Right atrium auricular region (tissue), 2 donors: ENCODE measurements around the gene NT5C3A. TPM values are rescaled to one million over a fixed set of nuclear protein-coding genes. Genes with fewer than 3 reads are reported as not detected.
A peak's percentile ranks its signal among the peaks of the same experiment; 100 is the strongest.

Source experiments
- DNase-seq: peaks from one replicate; pipeline ENCODE4 v3.0.0-alpha.2; 2019; ENCODE audit warnings: low spot score
- H3K27ac ChIP-seq, 2 donors: fragments of 200-600 bp; sonication (generic); 1 replicate in 1 of 2; 2 replicates in 1 of 2; pipeline ENCODE4 v1.5.1; 2016 to 2019
- H3K27me3 ChIP-seq, 2 donors: fragments of 200-600 bp; sonication (generic); one replicate each; pipeline versions ENCODE4 v1.5.1 to v1.6.0; 2017 to 2019
- H3K36me3 ChIP-seq: fragments of 200-600 bp; sonication (generic); one replicate; pipeline ENCODE4 v1.5.1; 2016
- H3K4me1 ChIP-seq, 2 donors: fragments of 200-600 bp; sonication (generic); one replicate each; pipeline versions ENCODE4 v1.5.1 to v1.6.0; 2017 to 2019
- H3K4me3 ChIP-seq, 2 donors: fragments of 200-600 bp; sonication (generic); 1 replicate in 1 of 2; 2 replicates in 1 of 2; pipeline ENCODE4 v1.5.1; 2017 to 2019; ENCODE audit warnings: mild to moderate bottlenecking in 1 of 2, moderate library complexity in 1 of 2
- H3K9me3 ChIP-seq, 2 donors: fragments of 200-600 bp; sonication (generic); one replicate each; pipeline ENCODE4 v1.5.1; 2019
- total RNA-seq, 2 donors: library from RNA; depleted of rRNA; stranded (reverse); fragments of >200 nt; gene quantifications; one replicate each; pipeline ENCODE4 v1.1.0, GENCODE V29; 2016
- TF ChIP-seq, protein P1 (sequence below), 2 donors: fragments of 200-600 bp; sonication (generic); IDR thresholded peaks; one replicate each; pipeline ENCODE4 v1.5.1; 2019; ENCODE audit warnings: antibody characterized with exemption in 2 of 2

Gene NT5C3A
- total RNA-seq, 2 donors from 2014 or later: 15.4 to 15.6 TPM

DNA sequence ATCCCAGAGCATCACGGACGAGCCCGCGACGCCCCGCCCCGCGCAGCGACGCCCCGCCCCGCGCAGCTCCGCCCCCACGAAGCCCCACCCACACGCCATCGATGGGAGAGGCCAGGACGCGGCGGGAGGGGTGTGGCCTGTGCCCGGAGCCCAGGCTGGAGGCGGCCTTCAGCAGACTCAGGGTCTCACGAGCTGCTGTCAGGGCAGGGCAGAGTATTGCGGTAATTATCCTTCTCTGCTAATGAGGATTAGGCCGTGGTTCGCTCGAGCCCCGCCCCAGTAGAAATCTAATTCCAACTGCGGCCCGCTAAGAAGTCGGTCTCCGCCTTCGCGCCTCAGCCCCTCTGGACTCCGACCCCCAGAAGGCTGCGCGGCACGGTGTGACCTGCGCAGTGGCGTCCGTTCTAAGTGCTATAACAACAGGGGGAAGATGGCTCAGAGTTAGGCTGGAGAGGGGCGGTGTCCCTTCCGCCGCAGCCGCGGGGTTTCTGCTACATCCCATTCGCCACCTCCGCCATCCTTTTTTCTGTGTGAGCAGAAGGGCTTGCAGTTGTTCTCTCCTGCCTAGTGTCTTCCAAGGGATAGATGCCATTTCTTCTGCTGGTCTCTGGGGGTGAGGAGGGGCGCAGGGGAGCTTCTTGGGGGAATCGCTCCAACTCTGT lies 337 bp upstream of the NT5C3A start:
- H3K27ac ChIP-seq: peak overlapping the region; percentile 92 to 94
- no peaks in the 10 kb centered on the region for H3K36me3 ChIP-seq
- DNase-seq: peak; percentile 90
- H3K27me3 ChIP-seq: no peaks in the 10 kb centered on the region
- H3K4me1 ChIP-seq: peaks cover 0 to 27% of the 10 kb centered on the region in 2 donors
- peak overlapping the region; percentile 63 to 95 for H3K4me3 ChIP-seq
- H3K9me3 ChIP-seq: peaks cover 0 to 8% of the 10 kb centered on the region in 2 donors
- TF ChIP-seq, protein P1, sequence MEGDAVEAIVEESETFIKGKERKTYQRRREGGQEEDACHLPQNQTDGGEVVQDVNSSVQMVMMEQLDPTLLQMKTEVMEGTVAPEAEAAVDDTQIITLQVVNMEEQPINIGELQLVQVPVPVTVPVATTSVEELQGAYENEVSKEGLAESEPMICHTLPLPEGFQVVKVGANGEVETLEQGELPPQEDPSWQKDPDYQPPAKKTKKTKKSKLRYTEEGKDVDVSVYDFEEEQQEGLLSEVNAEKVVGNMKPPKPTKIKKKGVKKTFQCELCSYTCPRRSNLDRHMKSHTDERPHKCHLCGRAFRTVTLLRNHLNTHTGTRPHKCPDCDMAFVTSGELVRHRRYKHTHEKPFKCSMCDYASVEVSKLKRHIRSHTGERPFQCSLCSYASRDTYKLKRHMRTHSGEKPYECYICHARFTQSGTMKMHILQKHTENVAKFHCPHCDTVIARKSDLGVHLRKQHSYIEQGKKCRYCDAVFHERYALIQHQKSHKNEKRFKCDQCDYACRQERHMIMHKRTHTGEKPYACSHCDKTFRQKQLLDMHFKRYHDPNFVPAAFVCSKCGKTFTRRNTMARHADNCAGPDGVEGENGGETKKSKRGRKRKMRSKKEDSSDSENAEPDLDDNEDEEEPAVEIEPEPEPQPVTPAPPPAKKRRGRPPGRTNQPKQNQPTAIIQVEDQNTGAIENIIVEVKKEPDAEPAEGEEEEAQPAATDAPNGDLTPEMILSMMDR (IDR thresholded peaks at IDR 0.05): no peak

DNA sequence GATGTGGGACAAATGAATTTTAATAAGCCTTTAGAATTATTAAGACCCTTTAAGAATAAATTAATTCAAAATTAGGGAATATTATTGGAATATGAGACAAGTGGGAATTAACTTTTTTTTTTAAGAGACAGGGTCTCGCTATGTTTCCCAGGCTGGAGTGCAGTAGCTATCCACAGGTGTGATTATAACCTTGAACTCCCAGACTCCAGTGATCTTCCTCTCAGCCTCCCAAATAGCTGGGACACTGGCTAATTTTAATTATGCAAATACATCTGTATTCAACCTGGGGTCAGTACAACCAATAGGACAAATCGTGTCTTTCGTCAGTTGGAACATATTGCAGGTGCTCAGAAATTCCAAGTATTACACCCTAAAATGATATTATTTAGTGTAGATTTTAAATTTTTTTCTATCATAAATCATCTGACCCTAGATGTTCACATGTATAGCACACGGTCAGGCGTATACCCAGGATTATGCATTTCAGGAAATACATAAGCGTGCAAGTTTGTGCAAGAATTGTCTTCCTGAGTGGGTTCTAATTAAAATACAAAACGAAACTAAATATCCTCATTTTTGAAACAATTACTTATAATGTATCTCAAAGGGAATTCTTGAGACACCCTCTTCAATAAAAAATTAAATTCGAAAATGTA lies 1.2 kb downstream of the NT5C3A start:
- peaks cover 0 to 27% of the 10 kb centered on the region in 2 donors for H3K4me1 ChIP-seq
- TF ChIP-seq, protein P1 (IDR thresholded peaks at IDR 0.05): no peak
- H3K36me3 ChIP-seq: no peaks in the 10 kb centered on the region
- no peaks in the 10 kb centered on the region for H3K27me3 ChIP-seq
- H3K4me3 ChIP-seq: peak overlapping the region; percentile 63 to 95
- peaks cover 0 to 8% of the 10 kb centered on the region in 2 donors for H3K9me3 ChIP-seq
- DNase-seq: no peak
- H3K27ac ChIP-seq: no peak overlapping the region

DNA sequence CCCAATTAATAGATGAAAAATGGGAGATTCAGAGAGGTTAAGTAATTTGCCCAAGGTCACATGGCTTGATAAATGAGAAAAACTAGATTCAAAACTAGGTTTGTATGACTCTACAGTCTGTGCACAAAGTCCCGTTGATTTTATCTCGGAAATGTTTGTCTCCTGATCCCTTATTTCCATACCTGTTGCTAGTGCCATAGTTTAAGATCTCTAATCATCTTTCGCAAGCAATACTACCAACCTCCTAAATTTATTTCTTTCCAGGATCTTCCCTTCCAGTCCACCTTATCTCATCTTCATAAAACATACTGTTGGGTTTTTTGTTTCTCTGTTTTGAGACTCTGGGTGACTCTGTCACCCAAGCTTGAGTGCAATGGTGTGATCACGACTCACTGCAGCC lies 2.9 kb downstream of the NT5C3A start:
- no peaks in the 10 kb centered on the region for H3K27me3 ChIP-seq
- H3K27ac ChIP-seq: no peak overlapping the region
- H3K4me1 ChIP-seq: peaks cover 0 to 27% of the 10 kb centered on the region in 2 donors
- no peaks in the 10 kb centered on the region for H3K9me3 ChIP-seq
- H3K36me3 ChIP-seq: no peaks in the 10 kb centered on the region
- H3K4me3 ChIP-seq: no peak overlapping the region
- no peak for DNase-seq
- TF ChIP-seq, protein P1 (IDR thresholded peaks at IDR 0.05): no peak

DNA sequence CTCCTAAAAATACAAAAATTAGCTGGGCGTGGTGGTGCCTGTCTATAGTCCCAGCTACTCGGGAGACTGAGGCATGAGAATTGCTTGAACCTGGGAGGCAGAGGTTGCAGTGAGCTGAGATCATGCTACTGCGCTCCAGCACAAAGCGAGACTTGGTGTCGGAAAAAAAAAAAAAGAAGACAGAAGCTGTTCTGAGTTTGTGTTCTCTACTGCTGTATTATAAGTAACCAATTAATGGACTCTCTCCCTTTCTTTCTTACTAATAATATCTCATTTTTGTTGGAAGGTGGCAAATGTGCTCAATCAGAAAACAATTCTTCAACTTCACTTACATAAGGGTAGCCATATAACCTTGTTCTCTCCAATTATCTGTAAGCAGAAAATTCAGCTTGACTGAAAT lies 7.4 kb downstream of the NT5C3A start:
- Histone ChIP-seq H3K9me3 (no peaks in the 10 kb centered on the region), H3K36me3 (no peaks in the 10 kb centered on the region), H3K27me3 (no peaks in the 10 kb centered on the region), H3K4me1 (peaks cover 0 to 15% of the 10 kb centered on the region in 2 donors), H3K4me3 (no peak overlapping the region), H3K27ac (no peak overlapping the region)
- no peak for DNase-seq
- TF ChIP-seq, protein P1 (IDR thresholded peaks at IDR 0.05): no peak

DNA sequence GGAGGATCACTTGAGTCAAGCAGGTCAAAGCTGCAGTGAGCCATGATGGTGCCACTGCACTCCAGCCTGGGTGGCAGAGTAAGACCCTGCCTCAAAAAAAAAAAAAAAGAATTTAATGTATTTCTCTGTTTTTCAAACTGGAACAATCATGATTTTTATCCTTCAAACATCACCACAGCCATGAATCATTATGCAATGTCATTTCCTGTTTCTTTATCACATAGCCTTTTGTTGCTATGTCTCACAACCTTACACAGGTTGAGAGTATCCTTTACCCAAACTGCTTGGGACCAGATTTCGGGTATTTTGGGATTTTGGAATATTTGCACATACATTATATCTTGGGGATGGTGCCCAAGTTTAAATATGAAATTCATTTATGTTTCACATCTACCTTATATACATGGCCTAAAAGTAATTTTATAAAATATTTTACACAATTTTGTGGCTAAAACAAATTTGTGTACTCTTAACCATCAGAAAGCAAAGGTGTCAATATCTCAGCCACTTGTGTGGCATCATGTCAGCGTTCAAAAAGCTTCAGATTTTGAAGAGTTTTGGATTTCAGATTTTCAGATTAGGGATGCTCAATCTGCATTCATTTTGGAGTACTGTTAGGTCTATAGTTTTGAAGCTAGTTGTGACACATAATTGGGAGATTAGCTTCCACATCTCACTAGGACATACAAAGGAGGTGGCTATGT lies 8.2 kb downstream of the NT5C3A start:
- peaks cover 0 to 13% of the 10 kb centered on the region in 2 donors for H3K4me1 ChIP-seq
- no peaks in the 10 kb centered on the region for H3K27me3 ChIP-seq
- DNase-seq: no peak
- H3K9me3 ChIP-seq: no peaks in the 10 kb centered on the region
- H3K27ac ChIP-seq: no peak overlapping the region
- no peak overlapping the region for H3K4me3 ChIP-seq
- no peaks in the 10 kb centered on the region for H3K36me3 ChIP-seq
- TF ChIP-seq, protein P1 (IDR thresholded peaks at IDR 0.05): no peak
